ENCODE data around the gene MBOAT2.

- TF ChIP-seq CTCF (IDR thresholded peaks at IDR 0.05; ENCODE audit: insufficient read depth, low read length): no peak
- no peak for TF ChIP-seq POLR2AphosphoS5 (IDR thresholded peaks at IDR 0.05; ENCODE audit: low read depth)
- no peak for TF ChIP-seq REST (IDR thresholded peaks at IDR 0.05; ENCODE audit: insufficient replicate concordance, low read depth)
Observed at GRCh38 chr2:8877332-8877731, 126.2 kb downstream of the MBOAT2 start.

All from HL-60 (cell line).